BE2C (cell line): Measurements from ENCODE around the gene C2orf49.
A peak's percentile ranks its signal among the peaks of the same experiment; 100 is the strongest.

Experiments
- DNase-seq: peaks from one replicate; pipeline ENCODE4 v3.0.0-alpha.2; 2020
- H3K27me3 ChIP-seq: fragments of 250-450 bp; sonication (Bioruptor Pico); 2 replicates; pipeline ENCODE4 v1.5.1; 2020; ENCODE audit warnings: mild to moderate bottlenecking
- H3K36me3 ChIP-seq: fragments of 250-450 bp; sonication (Bioruptor Pico); 2 replicates; pipeline ENCODE4 v1.5.1; 2020; ENCODE audit warnings: mild to moderate bottlenecking
- H3K4me1 ChIP-seq: fragments of 250-450 bp; sonication (Bioruptor Pico); 2 replicates; pipeline ENCODE4 v1.5.1; 2020
- H3K4me3 ChIP-seq: 2 replicates; pipeline ENCODE4 v1.5.1; 2011; ENCODE audit warnings: low read depth, low read length
- H3K9me3 ChIP-seq: fragments of 250-450 bp; sonication (Bioruptor Pico); 2 replicates; pipeline ENCODE4 v1.5.1; 2020
- TF ChIP-seq, protein P1 (sequence below): IDR thresholded peaks from 2 replicates; pipeline ENCODE4 v1.5.1; 2012; ENCODE audit warnings: mild to moderate bottlenecking, low read depth, low read length

Gene C2orf49

GRCh38 chr2:105373895-105374401 lies 36.6 kb downstream of the C2orf49 start:
- TF ChIP-seq, protein P1, sequence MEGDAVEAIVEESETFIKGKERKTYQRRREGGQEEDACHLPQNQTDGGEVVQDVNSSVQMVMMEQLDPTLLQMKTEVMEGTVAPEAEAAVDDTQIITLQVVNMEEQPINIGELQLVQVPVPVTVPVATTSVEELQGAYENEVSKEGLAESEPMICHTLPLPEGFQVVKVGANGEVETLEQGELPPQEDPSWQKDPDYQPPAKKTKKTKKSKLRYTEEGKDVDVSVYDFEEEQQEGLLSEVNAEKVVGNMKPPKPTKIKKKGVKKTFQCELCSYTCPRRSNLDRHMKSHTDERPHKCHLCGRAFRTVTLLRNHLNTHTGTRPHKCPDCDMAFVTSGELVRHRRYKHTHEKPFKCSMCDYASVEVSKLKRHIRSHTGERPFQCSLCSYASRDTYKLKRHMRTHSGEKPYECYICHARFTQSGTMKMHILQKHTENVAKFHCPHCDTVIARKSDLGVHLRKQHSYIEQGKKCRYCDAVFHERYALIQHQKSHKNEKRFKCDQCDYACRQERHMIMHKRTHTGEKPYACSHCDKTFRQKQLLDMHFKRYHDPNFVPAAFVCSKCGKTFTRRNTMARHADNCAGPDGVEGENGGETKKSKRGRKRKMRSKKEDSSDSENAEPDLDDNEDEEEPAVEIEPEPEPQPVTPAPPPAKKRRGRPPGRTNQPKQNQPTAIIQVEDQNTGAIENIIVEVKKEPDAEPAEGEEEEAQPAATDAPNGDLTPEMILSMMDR, result no peak
- no peak for DNase-seq
- peaks cover 15% of the 10 kb centered on the region for H3K36me3 ChIP-seq
- no peaks in the 10 kb centered on the region for H3K9me3 ChIP-seq
- peaks cover 7% of the 10 kb centered on the region for H3K4me1 ChIP-seq
- H3K27me3 ChIP-seq, result no peaks in the 10 kb centered on the region
- H3K4me3 ChIP-seq, result no peak overlapping the region

- TF ChIP-seq, protein P1, result no peak
- Histone ChIP-seq H3K27me3 (no peaks in the 10 kb centered on the region), H3K4me1 (peaks cover 8% of the 10 kb centered on the region), H3K36me3 (peaks cover 9% of the 10 kb centered on the region), H3K4me3 (no peak overlapping the region), H3K9me3 (no peaks in the 10 kb centered on the region)
- no peak for DNase-seq
Measured at GRCh38 chr2:105375001-105375561, 37.7 kb downstream of the C2orf49 start.

- TF ChIP-seq, protein P1, result no peak
- DNase-seq, result no peak
- H3K36me3 ChIP-seq, result peaks cover 13% of the 10 kb centered on the region
Measured at GRCh38 chr2:105376010-105376409, 38.7 kb downstream of the C2orf49 start.

GRCh38 chr2:105376789-105377240 lies 39.5 kb downstream of the C2orf49 start:
- Histone ChIP-seq H3K9me3 (no peaks in the 10 kb centered on the region), H3K4me3 (no peak overlapping the region), H3K27me3 (no peaks in the 10 kb centered on the region), H3K36me3 (peaks cover 14% of the 10 kb centered on the region), H3K4me1 (peaks cover 8% of the 10 kb centered on the region)
- no peak for DNase-seq
- TF ChIP-seq, protein P1, result no peak

More at GRCh38 chr2:105376010-105376409, 38.7 kb downstream of the C2orf49 start:
- Histone ChIP-seq H3K4me1 (peaks cover 8% of the 10 kb centered on the region), H3K27me3 (no peaks in the 10 kb centered on the region), H3K4me3 (no peak overlapping the region), H3K9me3 (no peaks in the 10 kb centered on the region)

DNA sequence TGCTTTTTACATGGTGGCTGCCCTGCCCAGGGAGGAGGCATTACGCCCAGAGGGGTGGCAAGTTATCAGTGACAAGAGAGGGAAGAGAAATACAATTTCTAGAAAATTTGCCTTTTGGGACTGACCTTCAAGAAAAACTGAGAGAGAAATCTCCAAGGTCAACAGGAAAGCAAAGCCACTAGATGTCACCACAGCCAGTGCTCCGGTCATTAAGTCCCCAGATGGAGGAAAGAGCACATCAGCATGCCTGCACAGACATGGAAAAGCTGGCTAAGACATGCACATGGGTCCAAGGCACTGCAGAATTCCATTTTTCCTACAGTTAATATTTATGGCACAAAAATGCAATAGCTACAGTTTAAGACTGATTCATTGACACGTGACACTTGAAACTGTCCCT lies 40.5 kb downstream of the C2orf49 start:
- Histone ChIP-seq H3K9me3 (no peaks in the 10 kb centered on the region), H3K4me1 (peaks cover 8% of the 10 kb centered on the region), H3K27me3 (no peaks in the 10 kb centered on the region), H3K36me3 (peaks cover 14% of the 10 kb centered on the region), H3K4me3 (no peak overlapping the region)
- no peak for DNase-seq
- TF ChIP-seq, protein P1, result peak; percentile 33

DNA sequence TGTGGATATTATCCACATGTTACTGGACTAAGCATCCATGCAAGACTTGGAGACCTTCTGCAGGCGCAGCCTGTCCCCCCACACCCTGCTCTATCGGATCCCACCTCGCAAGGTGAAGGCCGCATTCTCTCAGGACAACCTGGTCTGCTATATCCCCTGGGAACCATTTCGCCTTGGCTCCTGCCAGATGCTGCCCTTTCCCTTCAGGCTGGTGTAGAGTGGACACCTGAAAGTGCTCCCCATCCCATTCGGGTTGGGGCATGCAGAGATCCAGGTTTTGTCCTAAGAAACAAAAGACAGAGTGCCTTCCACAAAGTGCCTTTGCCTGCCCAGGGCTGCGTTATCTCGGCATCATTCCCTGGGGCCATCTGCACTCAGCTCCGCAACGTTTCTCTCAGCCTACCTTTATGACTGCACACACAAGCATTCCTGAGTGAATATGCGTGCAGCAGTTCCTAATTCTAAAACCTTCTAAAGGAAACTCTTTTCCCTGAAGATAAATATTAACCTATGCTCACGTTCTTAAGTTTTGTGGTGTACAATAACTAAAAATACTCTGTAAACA lies 41.0 kb downstream of the C2orf49 start:
- Histone ChIP-seq H3K4me1 (peaks cover 8% of the 10 kb centered on the region), H3K36me3 (peaks cover 13% of the 10 kb centered on the region), H3K27me3 (no peaks in the 10 kb centered on the region), H3K9me3 (no peaks in the 10 kb centered on the region), H3K4me3 (no peak overlapping the region)
- peak; percentile 42 for DNase-seq
- TF ChIP-seq, protein P1, result no peak
